GM18861 (cell line): ENCODE data around the gene SLC16A13.
"Not testable (repeated sequence)": the region's sequence is repeated elsewhere in the genome, so short reads cannot be mapped to it uniquely, and the experiment has no call there.

ENCODE experiments used
- ATAC-seq: cut with Tn5 transposase; IDR thresholded peaks from one replicate; pipeline ENCODE4 v1.9.1; 2021; ENCODE audit not compliant: unreplicated experiment

The SLC16A13 gene

GRCh38 chr17:7058831-7059447 is 23.1 kb downstream of the SLC16A13 start:
- ATAC-seq, result no peak

GRCh38 chr17:7060165-7060891 is 24.5 kb downstream of the SLC16A13 start:
- no peak for ATAC-seq

- ATAC-seq, result no peak
These were observed 27.8 kb downstream of the SLC16A13 start for GRCh38 chr17:7063518-7064094.

GRCh38 chr17:7064261-7064660 is 28.4 kb downstream of the SLC16A13 start:
- no peak for ATAC-seq

- ATAC-seq, result no peak
These were observed 31.4 kb downstream of the SLC16A13 start for GRCh38 chr17:7067198-7067597.

- ATAC-seq, result no peak
These were observed 32.5 kb downstream of the SLC16A13 start for GRCh38 chr17:7068268-7068667.

GRCh38 chr17:7070712-7071111 is 34.9 kb downstream of the SLC16A13 start:
- no peak for ATAC-seq

GRCh38 chr17:7072406-7072805 is 36.6 kb downstream of the SLC16A13 start:
- no peak for ATAC-seq

GRCh38 chr17:7074931-7075330 is 39.1 kb downstream of the SLC16A13 start:
- no peak for ATAC-seq

- ATAC-seq, result no peak
These were observed 42.2 kb downstream of the SLC16A13 start for GRCh38 chr17:7077911-7078546.

- no peak for ATAC-seq
These were observed 42.9 kb downstream of the SLC16A13 start for GRCh38 chr17:7078711-7079110.

- ATAC-seq, result no peak
These were observed 44.0 kb downstream of the SLC16A13 start, which contains the start of gene CLEC10A for GRCh38 chr17:7079581-7080455. CLEC10A (minus strand) TSS chr17:7080251; CDS start chr17:7078812, 1,439 bp downstream.

- ATAC-seq, result no peak
These were observed 44.7 kb downstream of the SLC16A13 start for GRCh38 chr17:7080456-7081041.

- ATAC-seq, result no peak
These were observed 45.7 kb downstream of the SLC16A13 start for GRCh38 chr17:7081341-7082062.

- no peak for ATAC-seq
These were observed 47.8 kb downstream of the SLC16A13 start for GRCh38 chr17:7083592-7083991.

GRCh38 chr17:7084088-7084487 is 48.3 kb downstream of the SLC16A13 start:
- ATAC-seq, result no peak

- not testable (repeated sequence) for ATAC-seq
These were observed 52.6 kb downstream of the SLC16A13 start for GRCh38 chr17:7088442-7088841.

- not testable (repeated sequence) for ATAC-seq
These were observed 53.8 kb downstream of the SLC16A13 start for GRCh38 chr17:7089570-7089969.
